ENCODE results near the gene CMTM1.

Gene CMTM1

GRCh38 chr16:66544016-66544757 is 22.1 kb upstream of the CMTM1 start:
- no peak for DNase-seq
- TF ChIP-seq POLR2A (IDR thresholded peaks at IDR 0.05; ENCODE audit: low read length) (no peak), GATA1 (IDR thresholded peaks at IDR 0.05; ENCODE audit: low read depth, low read length) (no peak)

- DNase-seq, result no peak
- TF ChIP-seq GATA1 (IDR thresholded peaks at IDR 0.05; ENCODE audit: low read depth, low read length) (no peak), POLR2A (IDR thresholded peaks at IDR 0.05; ENCODE audit: low read length) (no peak)
These were observed 18.9 kb upstream of the CMTM1 start for GRCh38 chr16:66547101-66547989.

- no peak for DNase-seq
- TF ChIP-seq POLR2A (IDR thresholded peaks at IDR 0.05; ENCODE audit: low read length), result no peak
- no peak for TF ChIP-seq GATA1 (IDR thresholded peaks at IDR 0.05; ENCODE audit: low read depth, low read length)
These were observed 18.2 kb upstream of the CMTM1 start for GRCh38 chr16:66548068-66548467.

GRCh38 chr16:66548868-66549267 is 17.4 kb upstream of the CMTM1 start:
- TF ChIP-seq GATA1 (IDR thresholded peaks at IDR 0.05; ENCODE audit: low read depth, low read length), result no peak
- TF ChIP-seq POLR2A (IDR thresholded peaks at IDR 0.05; ENCODE audit: low read length), result no peak
- no peak for DNase-seq

GRCh38 chr16:66549284-66550131 is 16.7 kb upstream of the CMTM1 start, which contains the start of gene TK2:
Gene TK2, minus strand, starts transcription at chr16:66550122. Its CDS starts 61 bp downstream, at chr16:66550061.
- TF ChIP-seq POLR2A (IDR thresholded peaks at IDR 0.05; ENCODE audit: low read length), result peak; percentile 49
- TF ChIP-seq GATA1 (IDR thresholded peaks at IDR 0.05; ENCODE audit: low read depth, low read length), result no peak
- DNase-seq, result peak; percentile 75 to 80

GRCh38 chr16:66551348-66551759 is 14.9 kb upstream of the CMTM1 start:
- TF ChIP-seq GATA1 (IDR thresholded peaks at IDR 0.05; ENCODE audit: low read depth, low read length) (no peak), POLR2A (IDR thresholded peaks at IDR 0.05; ENCODE audit: low read length) (no peak)
- DNase-seq, result peak; percentile 74

- peak in 1 of 2 experiments; percentile 54 for DNase-seq
- no peak for TF ChIP-seq GATA1 (IDR thresholded peaks at IDR 0.05; ENCODE audit: low read depth, low read length)
These were observed 14.4 kb upstream of the CMTM1 start for GRCh38 chr16:66551788-66552285.

- TF ChIP-seq POLR2A (IDR thresholded peaks at IDR 0.05; ENCODE audit: low read length), result peak; percentile 94
- no peak for TF ChIP-seq GATA1 (IDR thresholded peaks at IDR 0.05; ENCODE audit: low read depth, low read length)
- DNase-seq, result peak; percentile 95 to 97
These were observed 13.7 kb upstream of the CMTM1 start, which contains the start of gene CKLF for GRCh38 chr16:66552286-66553177. Gene CKLF, plus strand, starts transcription at chr16:66552576. Its CDS starts 140 bp downstream, at chr16:66552716.

- DNase-seq, result peak in 1 of 2 experiments; percentile 35
- TF ChIP-seq GATA1 (IDR thresholded peaks at IDR 0.05; ENCODE audit: low read depth, low read length) (no peak), POLR2A (IDR thresholded peaks at IDR 0.05; ENCODE audit: low read length) (no peak)
These were observed 13.0 kb upstream of the CMTM1 start for GRCh38 chr16:66553223-66553622.

- TF ChIP-seq GATA1 (IDR thresholded peaks at IDR 0.05; ENCODE audit: low read depth, low read length), result no peak
- no peak for TF ChIP-seq POLR2A (IDR thresholded peaks at IDR 0.05; ENCODE audit: low read length)
- peak; percentile 40 to 43 for DNase-seq
These were observed 12.2 kb upstream of the CMTM1 start for GRCh38 chr16:66554021-66554420.

- DNase-seq, result no peak
- TF ChIP-seq GATA1 (IDR thresholded peaks at IDR 0.05; ENCODE audit: low read depth, low read length) (no peak), POLR2A (IDR thresholded peaks at IDR 0.05; ENCODE audit: low read length) (no peak)
These were observed 11.7 kb upstream of the CMTM1 start for GRCh38 chr16:66554495-66554894.

- DNase-seq, result no peak
- TF ChIP-seq POLR2A (IDR thresholded peaks at IDR 0.05; ENCODE audit: low read length) (no peak), GATA1 (IDR thresholded peaks at IDR 0.05; ENCODE audit: low read depth, low read length) (no peak)
These were observed 6.1 kb upstream of the CMTM1 start for GRCh38 chr16:66560107-66560506.

Measured in erythroblast (primary cell).